ENCODE results near the gene STPG4.
A peak's percentile ranks its signal among the peaks of the same experiment; 100 is the strongest.

Gene STPG4

GRCh38 chr2:47086054-47086471, 69.0 kb downstream of the STPG4 start:
- TF ChIP-seq CTCF (IDR thresholded peaks at IDR 0.05) = no peak
- Mint-ChIP-seq H3K36me3 (ENCODE audit: low read depth) (no peaks in the 10 kb centered on the region), H3K4me3 (no peak overlapping the region), H3K27ac (peak overlapping the region; percentile 17), H3K4me1 (peaks cover 64% of the 10 kb centered on the region), H3K9me3 (no peaks in the 10 kb centered on the region), H3K27me3 (ENCODE audit: low read depth, poor library complexity) (peaks cover 4% of the 10 kb centered on the region)
- DNase-seq = no peak

DNA sequence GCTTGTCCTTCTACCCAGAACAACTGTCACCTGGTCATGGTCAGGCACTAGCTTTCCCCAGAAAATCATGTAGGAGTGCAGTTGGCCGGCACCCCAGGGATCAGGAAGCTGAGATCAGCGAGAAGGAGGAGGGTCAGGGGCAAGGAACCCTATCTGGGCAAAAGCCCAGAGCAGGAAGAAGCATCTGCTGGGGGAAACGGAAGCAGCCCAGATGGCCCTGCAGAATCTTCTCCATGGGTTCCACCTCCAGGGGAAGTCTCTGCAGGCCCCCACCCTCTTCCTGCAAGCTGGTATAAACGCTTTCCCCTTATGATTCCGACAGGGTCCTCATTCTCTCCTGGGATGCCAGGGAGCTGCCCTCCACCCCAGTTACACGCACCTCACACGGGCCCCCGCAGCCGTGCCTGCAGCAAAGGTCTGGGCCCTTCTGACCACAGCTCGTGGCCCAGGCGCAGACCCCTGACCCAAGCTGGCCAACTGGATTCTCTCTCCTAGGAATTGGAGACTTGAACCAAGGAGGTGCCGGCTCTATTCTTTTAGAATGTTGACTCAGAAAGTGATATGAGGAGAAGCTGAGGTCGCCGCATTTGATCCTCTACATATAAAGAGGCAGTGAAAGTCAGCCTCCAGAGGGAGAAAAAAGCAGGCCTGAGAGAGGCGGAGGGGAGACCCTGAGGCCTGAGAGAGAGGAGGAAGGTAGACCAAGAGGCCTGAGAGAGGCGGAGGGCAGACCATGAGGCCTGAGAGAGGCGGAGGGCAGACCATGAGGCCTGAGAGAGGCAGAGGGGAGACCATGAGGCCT, 71.0 kb downstream of the STPG4 start:
- Mint-ChIP-seq H3K9me3 (no peaks in the 10 kb centered on the region), H3K4me1 (peaks cover 63% of the 10 kb centered on the region), H3K4me3 (no peak overlapping the region), H3K36me3 (ENCODE audit: low read depth) (no peaks in the 10 kb centered on the region), H3K27me3 (ENCODE audit: low read depth, poor library complexity) (peaks cover 3% of the 10 kb centered on the region), H3K27ac (peak overlapping the region; percentile 99)
- no peak for TF ChIP-seq CTCF (IDR thresholded peaks at IDR 0.05)
- DNase-seq = no peak

GRCh38 chr2:47083485-47083884, 71.6 kb downstream of the STPG4 start:
- Mint-ChIP-seq H3K4me1 (peaks cover 61% of the 10 kb centered on the region), H3K9me3 (no peaks in the 10 kb centered on the region), H3K27me3 (ENCODE audit: low read depth, poor library complexity) (peaks cover 3% of the 10 kb centered on the region), H3K4me3 (no peak overlapping the region), H3K36me3 (ENCODE audit: low read depth) (no peaks in the 10 kb centered on the region), H3K27ac (no peak overlapping the region)
- TF ChIP-seq CTCF (IDR thresholded peaks at IDR 0.05) = no peak
- DNase-seq = no peak

GRCh38 chr2:47083005-47083404, 72.1 kb downstream of the STPG4 start:
- Mint-ChIP-seq H3K27ac (no peak overlapping the region), H3K9me3 (no peaks in the 10 kb centered on the region), H3K36me3 (ENCODE audit: low read depth) (no peaks in the 10 kb centered on the region), H3K4me3 (no peak overlapping the region), H3K4me1 (peaks cover 59% of the 10 kb centered on the region), H3K27me3 (ENCODE audit: low read depth, poor library complexity) (peaks cover under 1% of the 10 kb centered on the region)
- no peak for DNase-seq
- no peak for TF ChIP-seq CTCF (IDR thresholded peaks at IDR 0.05)

GRCh38 chr2:47080888-47081301, 74.2 kb downstream of the STPG4 start:
- no peak overlapping the region for H3K4me3 Mint-ChIP-seq
- H3K36me3 Mint-ChIP-seq (ENCODE audit: low read depth) = no peaks in the 10 kb centered on the region
- no peaks in the 10 kb centered on the region for H3K27me3 Mint-ChIP-seq (ENCODE audit: low read depth, poor library complexity)
- no peak for DNase-seq
- H3K4me1 Mint-ChIP-seq = peaks cover 63% of the 10 kb centered on the region
- H3K27ac Mint-ChIP-seq = no peak overlapping the region
- H3K9me3 Mint-ChIP-seq = no peaks in the 10 kb centered on the region
- TF ChIP-seq CTCF (IDR thresholded peaks at IDR 0.05) = no peak
